Activated CD8-positive, alpha-beta T cell treated with anti-CD3 and anti-CD28 coated beads for 36 hours (primary cell): ENCODE results near the gene MEF2B. TPM values are rescaled to one million over a fixed set of nuclear protein-coding genes. Genes with fewer than 3 reads are reported as not detected.

Experiments
- ATAC-seq: fragments of 200-7000 bp; cut with Tn5 transposase; one replicate; pipeline ENCODE4 v1.10.0; 2021; ENCODE audit warnings: mild to moderate bottlenecking, moderate library complexity
- CTCF ChIA-PET: fragments of 350-600 bp; sonication (Branson Sonifier 250); formaldehyde crosslinking; loops from one replicate; lab custom pipeline; 2021; ENCODE audit warnings: antibody characterized with exemption; lab: Charles Lee
- POLR2A ChIA-PET: fragments of 350-600 bp; sonication (Branson Sonifier 250); formaldehyde crosslinking; loops from one replicate; lab custom pipeline; 2021; ENCODE audit warnings: antibody characterized with exemption; lab: Charles Lee
- DNase-seq: peaks from one replicate; pipeline ENCODE4 v3.0.0-alpha.2; 2020
- H3K27ac Mint-ChIP-seq: one replicate; pipeline ENCODE4 v1.8.0; 2021; ENCODE audit warnings: mild to moderate bottlenecking, mixed read lengths
- H3K27me3 Mint-ChIP-seq: one replicate; pipeline ENCODE4 v1.8.0; 2021; ENCODE audit warnings: mixed read lengths
- H3K36me3 Mint-ChIP-seq: one replicate; pipeline ENCODE4 v1.8.0; 2021; ENCODE audit warnings: low read depth, mixed read lengths
- H3K4me1 Mint-ChIP-seq: one replicate; pipeline ENCODE4 v1.8.0; 2021; ENCODE audit warnings: low read depth, mixed read lengths
- H3K4me3 Mint-ChIP-seq: one replicate; pipeline ENCODE4 v1.8.0; 2021; ENCODE audit warnings: mild to moderate bottlenecking, moderate library complexity, mixed read lengths
- H3K9me3 Mint-ChIP-seq: one replicate; pipeline ENCODE4 v1.8.0; 2021; ENCODE audit warnings: mixed read lengths
- intact Hi-C: fragments of 100-400 bp; cut with micrococcal nuclease; formaldehyde crosslinking; loops from one replicate; pipeline ENCODE4 v1.10.0; 2022
- total RNA-seq, 2 experiments: library from RNA; stranded (reverse); gene quantifications; one replicate each; pipeline ENCODE4 v1.2.3, GENCODE V29; 2021
- TF ChIP-seq, protein P1 (sequence below): fragments of 200-600 bp; IDR thresholded peaks from one replicate; pipeline ENCODE4 v1.8.0; 2022; ENCODE audit warnings: antibody characterized with exemption, mild to moderate bottlenecking

MEF2B gene
- total RNA-seq, 2 experiments from 2014 or later, result 1.4 to 2.6 TPM

- H3K9me3 Mint-ChIP-seq, result no peaks in the 10 kb centered on the region
- H3K36me3 Mint-ChIP-seq, result peaks cover 24% of the 10 kb centered on the region
- peaks cover 23% of the 10 kb centered on the region for H3K4me1 Mint-ChIP-seq
- CTCF ChIA-PET, result interaction anchor here (0.9 to 1.7 kb wide), 4 partner anchors 10 to 287 kb away, joined by 3 to 8 read pairs (median 4); no protein-coding TSS in a partner anchor
- DNase-seq (no peak), ATAC-seq (no peak)
- intact Hi-C loops, result no loop called here
- POLR2A ChIA-PET, result interaction anchor here (1.0 kb wide), 1 partner anchor 14 kb away, joined by 3 read pairs; no protein-coding TSS in a partner anchor
- no peaks in the 10 kb centered on the region for H3K27me3 Mint-ChIP-seq
- TF ChIP-seq, protein P1, sequence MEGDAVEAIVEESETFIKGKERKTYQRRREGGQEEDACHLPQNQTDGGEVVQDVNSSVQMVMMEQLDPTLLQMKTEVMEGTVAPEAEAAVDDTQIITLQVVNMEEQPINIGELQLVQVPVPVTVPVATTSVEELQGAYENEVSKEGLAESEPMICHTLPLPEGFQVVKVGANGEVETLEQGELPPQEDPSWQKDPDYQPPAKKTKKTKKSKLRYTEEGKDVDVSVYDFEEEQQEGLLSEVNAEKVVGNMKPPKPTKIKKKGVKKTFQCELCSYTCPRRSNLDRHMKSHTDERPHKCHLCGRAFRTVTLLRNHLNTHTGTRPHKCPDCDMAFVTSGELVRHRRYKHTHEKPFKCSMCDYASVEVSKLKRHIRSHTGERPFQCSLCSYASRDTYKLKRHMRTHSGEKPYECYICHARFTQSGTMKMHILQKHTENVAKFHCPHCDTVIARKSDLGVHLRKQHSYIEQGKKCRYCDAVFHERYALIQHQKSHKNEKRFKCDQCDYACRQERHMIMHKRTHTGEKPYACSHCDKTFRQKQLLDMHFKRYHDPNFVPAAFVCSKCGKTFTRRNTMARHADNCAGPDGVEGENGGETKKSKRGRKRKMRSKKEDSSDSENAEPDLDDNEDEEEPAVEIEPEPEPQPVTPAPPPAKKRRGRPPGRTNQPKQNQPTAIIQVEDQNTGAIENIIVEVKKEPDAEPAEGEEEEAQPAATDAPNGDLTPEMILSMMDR, result no peak
- H3K27ac Mint-ChIP-seq, result no peak overlapping the region
- H3K4me3 Mint-ChIP-seq, result peak overlapping the region; percentile 94
These were observed 34.1 kb upstream of the MEF2B start for GRCh38 chr19:19204181-19204580.

DNA sequence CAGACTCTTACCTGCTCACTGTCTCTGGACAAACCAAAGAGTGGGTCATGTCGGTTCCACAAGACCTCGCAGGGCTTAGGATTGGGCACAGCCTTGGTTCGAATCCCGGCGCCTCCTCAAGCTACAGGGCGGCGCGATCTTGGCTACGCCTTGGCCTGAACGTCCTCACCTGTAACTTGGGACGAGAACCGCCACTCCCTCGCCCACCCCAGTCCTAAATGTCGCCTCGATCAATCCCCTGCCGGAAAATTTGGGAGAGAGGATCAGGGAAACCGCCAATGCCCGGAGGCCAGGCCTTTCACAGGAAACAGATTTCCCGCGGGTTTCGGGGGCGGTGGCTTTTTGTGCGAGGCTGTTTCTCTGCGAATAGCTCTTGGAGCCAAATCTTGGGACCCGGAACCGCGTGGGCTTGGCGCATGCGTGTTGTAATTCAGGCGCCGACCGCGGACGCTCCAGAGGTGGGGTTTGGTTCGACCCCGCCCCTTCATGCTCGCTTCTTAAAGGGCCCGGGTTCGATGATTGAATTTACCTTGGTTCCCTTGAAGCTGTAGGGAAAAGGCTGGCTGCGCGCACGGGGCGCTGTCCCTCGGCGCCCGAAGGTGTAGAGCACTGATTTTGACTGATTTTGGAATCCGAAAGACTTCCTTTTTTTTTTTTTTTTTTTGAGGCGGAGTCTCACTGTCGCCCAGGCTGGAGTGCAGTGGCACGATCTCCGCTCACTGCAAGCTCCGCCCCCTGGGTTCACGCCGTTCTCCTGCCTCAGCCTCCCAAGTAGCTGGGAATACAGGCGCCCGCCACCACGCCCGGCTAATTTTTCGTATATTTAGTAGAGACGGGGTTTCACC lies 33.2 kb upstream of the MEF2B start, which contains the start of gene NR2C2AP:
Gene NR2C2AP, minus strand, starts transcription at position 403 of the 845 bp plus-strand sequence. Its CDS starts 354 bp downstream, at position 49.
- H3K9me3 Mint-ChIP-seq, result no peaks in the 10 kb centered on the region
- DNase-seq (peak; percentile 97), ATAC-seq (peak; percentile 92)
- peaks cover 23% of the 10 kb centered on the region for H3K4me1 Mint-ChIP-seq
- no peaks in the 10 kb centered on the region for H3K27me3 Mint-ChIP-seq
- H3K27ac Mint-ChIP-seq, result peak within 1 kb of the TSS; percentile 91
- TF ChIP-seq, protein P1, result no peak
- intact Hi-C loops, result no loop called here
- peaks cover 30% of the 10 kb centered on the region for H3K36me3 Mint-ChIP-seq
- POLR2A ChIA-PET, result interaction anchor here (0.7 to 3.2 kb wide), 5 partner anchors 10 to 250 kb away, joined by 3 to 40 read pairs (median 3); partner anchors contain the start of genes BORCS8 and RFXANK
- peak within 1 kb of the TSS; percentile 94 for H3K4me3 Mint-ChIP-seq
- CTCF ChIA-PET, result interaction anchor here (1.3 to 1.7 kb wide), 6 partner anchors 10 to 288 kb away, joined by 3 to 8 read pairs (median 6); no protein-coding TSS in a partner anchor

GRCh38 chr19:19202707-19203011 lies 32.6 kb upstream of the MEF2B start:
- peak overlapping the region; percentile 94 for H3K4me3 Mint-ChIP-seq
- ATAC-seq, result no peak
- H3K27me3 Mint-ChIP-seq, result no peaks in the 10 kb centered on the region
- intact Hi-C loops, result no loop called here
- CTCF ChIA-PET, result interaction anchor here (1.3 to 2.1 kb wide), 7 partner anchors 10 to 288 kb away, joined by 3 to 8 read pairs (median 6); no protein-coding TSS in a partner anchor
- peaks cover 20% of the 10 kb centered on the region for H3K4me1 Mint-ChIP-seq
- POLR2A ChIA-PET, result interaction anchor here (1.0 to 3.2 kb wide), 3 partner anchors 10 to 250 kb away, joined by 3 to 40 read pairs (median 3); partner anchors contain the start of genes BORCS8 and RFXANK
- peak overlapping the region; percentile 91 for H3K27ac Mint-ChIP-seq
- peaks cover 31% of the 10 kb centered on the region for H3K36me3 Mint-ChIP-seq
- TF ChIP-seq, protein P1, result no peak
- DNase-seq, result peak; percentile 35
- no peaks in the 10 kb centered on the region for H3K9me3 Mint-ChIP-seq

- Mint-ChIP-seq H3K27me3 (no peaks in the 10 kb centered on the region), H3K9me3 (no peaks in the 10 kb centered on the region), H3K27ac (peak overlapping the region; percentile 91), H3K4me1 (peaks cover 13% of the 10 kb centered on the region), H3K4me3 (peak overlapping the region; percentile 94), H3K36me3 (peaks cover 31% of the 10 kb centered on the region)
- TF ChIP-seq, protein P1, result no peak
- POLR2A ChIA-PET, result interaction anchor here (1.0 to 3.2 kb wide), 4 partner anchors 9 to 27 kb away, joined by 3 to 40 read pairs (median 4); partner anchors contain the start of genes BORCS8 and RFXANK
- intact Hi-C loops, result no loop called here
- no peak for DNase-seq
- ATAC-seq, result no peak
- CTCF ChIA-PET, result interaction anchor here (0.6 to 2.1 kb wide), 6 partner anchors 9 to 203 kb away, joined by 3 to 8 read pairs (median 4); no protein-coding TSS in a partner anchor
These were observed 31.9 kb upstream of the MEF2B start for GRCh38 chr19:19201697-19202630.
